Osteocyte (in vitro differentiated cells): ENCODE data around the gene QSOX1. TPM values are rescaled to one million over a fixed set of nuclear protein-coding genes. Genes with fewer than 3 reads are reported as not detected.
A peak's percentile ranks its signal among the peaks of the same experiment; 100 is the strongest.

Experiments
- DNase-seq: peaks from one replicate; pipeline ENCODE4 v3.0.0; 2021; ENCODE audit warnings: mixed read lengths; ENCODE audit not compliant: unreplicated experiment; ENCODE audit errors: extremely low spot score
- H3K27ac Mint-ChIP-seq: one replicate; pipeline ENCODE4 v1.8.0; 2021; ENCODE audit warnings: mild to moderate bottlenecking, mixed read lengths; ENCODE audit not compliant: unreplicated experiment
- H3K27me3 Mint-ChIP-seq: one replicate; pipeline ENCODE4 v1.8.0; 2021; ENCODE audit warnings: mixed read lengths; ENCODE audit not compliant: unreplicated experiment
- H3K36me3 Mint-ChIP-seq: one replicate; pipeline ENCODE4 v1.8.0; 2021; ENCODE audit warnings: mixed read lengths; ENCODE audit not compliant: unreplicated experiment
- H3K4me1 Mint-ChIP-seq: one replicate; pipeline ENCODE4 v1.8.0; 2021; ENCODE audit warnings: mixed read lengths; ENCODE audit not compliant: unreplicated experiment
- H3K4me3 Mint-ChIP-seq: one replicate; pipeline ENCODE4 v1.8.0; 2021; ENCODE audit warnings: mild to moderate bottlenecking, moderate library complexity, mixed read lengths; ENCODE audit not compliant: unreplicated experiment
- H3K9me3 Mint-ChIP-seq: one replicate; pipeline ENCODE4 v1.8.0; 2021; ENCODE audit warnings: mixed read lengths; ENCODE audit not compliant: unreplicated experiment
- CTCF ChIP-seq: fragments of 200-600 bp; sonication (generic); IDR thresholded peaks from 2 replicates; pipeline ENCODE4 v1.5.0; 2021; ENCODE audit warnings: antibody characterized with exemption, mild to moderate bottlenecking, moderate library complexity
- total RNA-seq: library from RNA; stranded (reverse); gene quantifications from 2 replicates; pipeline ENCODE4 v1.2.1, GENCODE V29; 2021

QSOX1 gene
- total RNA-seq, 1 donor from 2014 or later = 152 TPM

GRCh38 chr1:180155182-180155682, 563 bp downstream of the QSOX1 start:
- H3K27ac Mint-ChIP-seq = peak overlapping the region; percentile 81
- no peaks in the 10 kb centered on the region for H3K27me3 Mint-ChIP-seq
- H3K4me3 Mint-ChIP-seq = peak overlapping the region; percentile 92
- H3K4me1 Mint-ChIP-seq = peaks cover 53% of the 10 kb centered on the region
- no peaks in the 10 kb centered on the region for H3K9me3 Mint-ChIP-seq
- peak; percentile 78 for DNase-seq
- TF ChIP-seq CTCF = no peak
- H3K36me3 Mint-ChIP-seq = no peaks in the 10 kb centered on the region

GRCh38 chr1:180156201-180156600, 1.5 kb downstream of the QSOX1 start:
- Mint-ChIP-seq H3K36me3 (no peaks in the 10 kb centered on the region), H3K27me3 (no peaks in the 10 kb centered on the region), H3K4me3 (peak overlapping the region; percentile 92), H3K9me3 (no peaks in the 10 kb centered on the region), H3K27ac (peak overlapping the region; percentile 81), H3K4me1 (peaks cover 47% of the 10 kb centered on the region)
- peak; percentile 48 for DNase-seq
- no peak for TF ChIP-seq CTCF

GRCh38 chr1:180156631-180157091, 2.0 kb downstream of the QSOX1 start:
- Mint-ChIP-seq H3K27ac (peak overlapping the region; percentile 81), H3K4me1 (peaks cover 42% of the 10 kb centered on the region), H3K4me3 (no peak overlapping the region), H3K9me3 (no peaks in the 10 kb centered on the region), H3K36me3 (no peaks in the 10 kb centered on the region), H3K27me3 (no peaks in the 10 kb centered on the region)
- DNase-seq = peak; percentile 2
- TF ChIP-seq CTCF = no peak

GRCh38 chr1:180157108-180157507, 2.4 kb downstream of the QSOX1 start:
- Mint-ChIP-seq H3K27ac (peak overlapping the region; percentile 58), H3K4me1 (peaks cover 38% of the 10 kb centered on the region), H3K9me3 (no peaks in the 10 kb centered on the region), H3K27me3 (no peaks in the 10 kb centered on the region), H3K4me3 (no peak overlapping the region), H3K36me3 (no peaks in the 10 kb centered on the region)
- TF ChIP-seq CTCF = no peak
- DNase-seq = peak; percentile 44

GRCh38 chr1:180157576-180158057, 2.9 kb downstream of the QSOX1 start:
- peak; percentile 13 for DNase-seq
- H3K9me3 Mint-ChIP-seq = no peaks in the 10 kb centered on the region
- no peak overlapping the region for H3K4me3 Mint-ChIP-seq
- no peak for TF ChIP-seq CTCF
- H3K27ac Mint-ChIP-seq = no peak overlapping the region
- no peaks in the 10 kb centered on the region for H3K27me3 Mint-ChIP-seq
- H3K4me1 Mint-ChIP-seq = peaks cover 33% of the 10 kb centered on the region
- no peaks in the 10 kb centered on the region for H3K36me3 Mint-ChIP-seq
